K562 (cell line): ENCODE results near the gene UTP25. TPM values are rescaled to one million over a fixed set of nuclear protein-coding genes. Genes with fewer than 3 reads are reported as not detected.

ENCODE experiments used
- ATAC-seq: fragments of 200-7000 bp; cut with Tn5 transposase; 3 replicates; pipeline ENCODE4 v1.9.1; 2020; ENCODE audit warnings: moderate library complexity
- BruUV-seq: library from RNA; stranded (reverse); fragments of 400-500 nt; replicated peaks from 2 replicates; lab custom pipeline; 2021; lab: Mats Ljungman, UMichigan
- CTCF ChIA-PET: fragments of 300-600 bp; formaldehyde crosslinking; extraction: SDS; loops from one replicate; lab custom pipeline; 2021; ENCODE audit warnings: low intra/inter-chr PET ratio; lab: Yijun Ruan, JAX
- POLR2A ChIA-PET: fragments of 300-600, 350-650 bp; sonication (Branson Sonifier 250); formaldehyde crosslinking; extraction: SDS; loops from one replicate; lab custom pipeline; 2021; ENCODE audit warnings: antibody characterized with exemption, inconsistent platforms; lab: Yijun Ruan, JAX
- DNase-seq, 4 experiments: peaks; one replicate each; pipeline versions ENCODE4 v3.0.0 to v3.0.0-alpha.2; 2011 to 2018; ENCODE audit warnings: low spot score in 3 of 4, mixed read lengths in 3 of 4; ENCODE audit errors: extremely low read depth in 1 of 4
- FAIRE-seq: peaks from 2 replicates; lab custom pipeline; 2011; peaks lifted over from hg19 to GRCh38; lab: Jason Lieb, UNC
- H2AFZ ChIP-seq: 2 replicates; pipeline ENCODE4 v1.6.0; 2011; ENCODE audit warnings: low read depth, low read length, control low read depth, inconsistent platforms
- H3K27ac ChIP-seq: fragments of 200-600 bp; 3 replicates; pipeline ENCODE4 v1.8.0; 2011; ENCODE audit warnings: low read depth, mild to moderate bottlenecking, control low read depth, inconsistent platforms, low read length, moderate library complexity, mixed read lengths; ENCODE audit errors: extremely low read depth
- H3K27me3 ChIP-seq, 2 experiments: fragments of 300-600 bp in 1 of 2; 2 replicates in 1 of 2; 3 replicates in 1 of 2; pipeline versions ENCODE4 v1.6.0 to v1.8.0; 2011; ENCODE audit warnings: inconsistent platforms in 2 of 2, low read length in 2 of 2, mild to moderate bottlenecking in 1 of 2, mixed read lengths in 1 of 2, moderate library complexity in 1 of 2; ENCODE audit not compliant: control insufficient read depth in 2 of 2, insufficient read depth in 2 of 2
- H3K36me3 ChIP-seq: fragments of 300-600 bp; 3 replicates; pipeline ENCODE4 v1.8.0; 2011; ENCODE audit warnings: mild to moderate bottlenecking, low read length, inconsistent platforms; ENCODE audit not compliant: control insufficient read depth, insufficient read depth
- H3K4me1 ChIP-seq, 2 experiments: fragments of 200-600 bp in 1 of 2; replicated peaks in 1 of 2; 2 replicates in 1 of 2; 3 replicates in 1 of 2; pipeline versions ENCODE4 v1.5.1 to v1.8.0; 2011; ENCODE audit warnings: inconsistent platforms in 2 of 2, low read length in 2 of 2, mild to moderate bottlenecking in 1 of 2, mixed read lengths in 1 of 2, moderate library complexity in 1 of 2; ENCODE audit not compliant: control insufficient read depth in 2 of 2, insufficient read depth in 2 of 2
- H3K4me2 ChIP-seq: 2 replicates; pipeline ENCODE4 v1.6.1; 2011; ENCODE audit warnings: low read length, control low read depth, inconsistent platforms, mixed read lengths; ENCODE audit not compliant: insufficient read depth
- H3K4me3 ChIP-seq: fragments of 200-600 bp; sonication (generic), shearing (Covaris generic); 2 replicates; pipeline ENCODE4 v1.5.1; 2016; ENCODE audit warnings: control low read depth, inconsistent platforms
- H3K79me2 ChIP-seq: fragments of 200-600 bp; 3 replicates; pipeline ENCODE4 v1.8.0; 2011; ENCODE audit warnings: low read length, inconsistent platforms; ENCODE audit not compliant: control insufficient read depth, insufficient read depth
- H3K9ac ChIP-seq, 2 experiments: 2 replicates each; pipeline versions ENCODE4 v1.6.0 to v1.6.1; 2011; ENCODE audit warnings: low read depth in 2 of 2, low read length in 2 of 2, control low read depth in 1 of 2, inconsistent platforms in 1 of 2, mild to moderate bottlenecking in 1 of 2, mixed read lengths in 1 of 2; ENCODE audit not compliant: insufficient read depth in 1 of 2
- H3K9me1 ChIP-seq: one replicate; pipeline ENCODE4 v1.6.0; 2011; ENCODE audit warnings: inconsistent platforms, mild to moderate bottlenecking, low read length, moderate library complexity; ENCODE audit not compliant: control insufficient read depth, insufficient read depth
- H3K9me3 ChIP-seq: replicated peaks from 2 replicates; pipeline ENCODE4 v1.5.1; 2011; ENCODE audit warnings: low read depth, low read length, inconsistent platforms; ENCODE audit not compliant: control insufficient read depth, insufficient read depth
- H4K20me1 ChIP-seq: replicated peaks from 2 replicates; pipeline ENCODE4 v1.6.1; 2011; ENCODE audit warnings: low read length, inconsistent platforms, mixed read lengths; ENCODE audit not compliant: control insufficient read depth, insufficient read depth
- KDM5B ChIP-seq: fragments of 200-600 bp; sonication (generic); IDR thresholded peaks from 2 replicates; pipeline ENCODE4 v1.6.1; 2012; ENCODE audit warnings: low read depth, mild to moderate bottlenecking, moderate library complexity, low read length, control low read depth, inconsistent platforms; ENCODE audit not compliant: insufficient replicate concordance
- NR2C1 ChIP-seq, 2 experiments: fragments of 450-650 bp; IDR thresholded peaks; 2 replicates each; pipeline ENCODE4 v1.6.1; 2017; ENCODE audit warnings: mild to moderate bottlenecking in 2 of 2, antibody characterized with exemption in 1 of 2, inconsistent platforms in 1 of 2, missing compliant biosample characterization in 1 of 2, missing genetic modification characterization in 1 of 2
- RBBP5 ChIP-seq: fragments of 200-600 bp; sonication (generic); IDR thresholded peaks from 2 replicates; pipeline ENCODE4 v1.6.1; 2012; ENCODE audit warnings: borderline replicate concordance, mild to moderate bottlenecking, low read length, control low read depth, inconsistent platforms; ENCODE audit not compliant: insufficient read depth, poor library complexity, severe bottlenecking
- WGBS: fragments of 100-300 bp; shearing (Covaris generic); methylation state at CpG from one replicate; pipeline ENCODE4 v1.1.6; 2016; ENCODE audit warnings: low coverage, mixed read lengths; ENCODE audit not compliant: insufficient coverage; ENCODE audit errors: missing lambda C conversion rate; 5-methylcytosine and 5-hydroxymethylcytosine counted together
- in situ Hi-C: fragments of 300-500 bp; cut with MboI; formaldehyde crosslinking; loops from 4 replicates; pipeline ENCODE4 v1.15.0; 2018; ENCODE audit warnings: inconsistent platforms, mixed read lengths
- intact Hi-C: fragments of 100-400 bp; cut with micrococcal nuclease; formaldehyde crosslinking; loops from 2 replicates; pipeline ENCODE4 v1.14.2; 2022
- polyA plus RNA-seq, 8 experiments: library from polyadenylated mRNA; depleted of rRNA in 4 of 8; stranded (reverse) in 5 of 8; unstranded in 3 of 8; fragments of >200 nt; fragmentation: Nextera tagmentation in 2 of 8; fragmentation: Illumina TruSeq in 1 of 8; extraction: Ambion mirVana in 2 of 8; extraction: Trizol in 1 of 8; gene quantifications; 2 replicates each; pipeline versions ENCODE4 v1.2.1 to v1.2.3, GENCODE V29; 2011 to 2014; ENCODE audit warnings: inconsistent platforms in 1 of 8, missing spikeins in 1 of 8
- total RNA-seq, 7 experiments: library from RNA; depleted of rRNA in 6 of 7; stranded (reverse); fragments of >200 nt in 6 of 7; fragmentation: Illumina TruSeq in 2 of 7; extraction: Trizol in 2 of 7; gene quantifications; 2 replicates each; pipeline versions ENCODE4 v1.2.1 to v1.2.3, GENCODE V29; 2011 to 2021; ENCODE audit warnings: low replicate concordance in 1 of 7

The UTP25 gene
- total and polyA plus RNA-seq, 9 of the 15 experiments (the other 6 are each of a cell fraction or from before 2014, with no cell fraction given), result 5.7 to 17.6 (median 12.0) TPM

- no peak for ATAC-seq
- peak overlapping the region; percentile 60; the same call in 1 of the 2 replicates for H3K4me3 ChIP-seq
Measured at GRCh38 chr1:209783386-209783785, 44.4 kb upstream of the UTP25 start.

More at GRCh38 chr1:209783386-209783785, 44.4 kb upstream of the UTP25 start:
- intact Hi-C loops, result no loop called here
- Histone ChIP-seq H3K9me3 (peaks cover 10% of the 10 kb centered on the region), H3K79me2 (peaks cover 11% of the 10 kb centered on the region; the same call in 2 of the 3 replicates), H3K27ac (no peak overlapping the region), H3K9me1 (no peaks in the 10 kb centered on the region), H4K20me1 (no peaks in the 10 kb centered on the region), H3K36me3 (peaks cover 8% of the 10 kb centered on the region), H3K4me2 (peak overlapping the region; percentile 97), H2AFZ (no peak overlapping the region), H3K9ac (peak overlapping the region; percentile 93), H3K27me3 (peaks cover 0 to 10% of the 10 kb centered on the region in 2 experiments; a peak in 1 of 5 replicates), H3K4me1 (peaks cover 3 to 11% of the 10 kb centered on the region in 2 experiments; a peak in 3 of 5 replicates)
- BruUV-seq, result no TSS peak
- in situ Hi-C loops, result no loop called here
- 46% methylated on average over 6 of the region's 6 CpGs for WGBS
- ChIA-PET CTCF (no interaction called here), POLR2A (interaction anchor here (0.7 to 2.0 kb wide), 5 partner anchors 8 to 1004 kb away, joined by 3 to 15 read pairs (median 5); no protein-coding TSS in a partner anchor)
- no peak for DNase-seq
- FAIRE-seq, result no peak
- TF ChIP-seq KDM5B (peak; percentile 36), NR2C1 (IDR thresholded peaks at IDR 0.05) (no peak), NR2C1 (tag; IDR thresholded peaks at IDR 0.05) (no peak), RBBP5 (peak; percentile 34)
